ENCODE results near the gene SRRM5. TPM values are rescaled to one million over a fixed set of nuclear protein-coding genes. Genes with fewer than 3 reads are reported as not detected.

SRRM5 gene
- total and polyA plus RNA-seq, 2 of the 13 experiments (the other 11 are each of a cell fraction or from before 2014, with no cell fraction given) = 0.11 to 0.16 TPM

- TF ChIP-seq PHF8 (CRISPR knock-in tag; IDR thresholded peaks at IDR 0.05) (no peak), HMG20B (CRISPR knock-in tag; conservative IDR thresholded peaks at IDR 0.05) (no peak), ZNF570 (CRISPR knock-in tag; IDR thresholded peaks at IDR 0.05; ENCODE audit: borderline replicate concordance) (no peak), ZNF577 (CRISPR knock-in tag; IDR thresholded peaks at IDR 0.05; ENCODE audit: borderline replicate concordance, low read depth) (no peak), RBM22 (optimal IDR thresholded peaks at IDR 0.05; ENCODE audit: low read length) (no peak), RERE (CRISPR knock-in tag; IDR thresholded peaks at IDR 0.05; ENCODE audit: low read depth) (no peak), ZNF530 (CRISPR knock-in tag; IDR thresholded peaks at IDR 0.05; ENCODE audit: low read depth) (no peak), ZBTB8A (CRISPR knock-in tag; IDR thresholded peaks at IDR 0.05; ENCODE audit: borderline replicate concordance, low read depth) (no peak), ZKSCAN8 (CRISPR knock-in tag; IDR thresholded peaks at IDR 0.05; ENCODE audit: borderline replicate concordance) (no peak), ATF7-NPFF (CRISPR knock-in tag; IDR thresholded peaks at IDR 0.05; ENCODE audit: low read depth) (peak; percentile 64; the same call in 1 of the 2 replicates), HNRNPL (IDR thresholded peaks at IDR 0.05; ENCODE audit: low read depth, low read length) (no peak), NR1H2 (CRISPR knock-in tag; IDR thresholded peaks at IDR 0.05; ENCODE audit: borderline replicate concordance, low read depth) (0 out of 2 replicates have a peak, but pooled peaks have one; percentile 61), CBX5 (CRISPR knock-in tag; IDR thresholded peaks at IDR 0.05; ENCODE audit: borderline replicate concordance) (no peak), KIAA2018 (CRISPR knock-in tag; IDR thresholded peaks at IDR 0.05; ENCODE audit: borderline replicate concordance) (no peak), YY1 (IDR thresholded peaks at IDR 0.05; ENCODE audit: insufficient read depth, insufficient replicate concordance, low read depth, low read length) (peak; percentile 13)
Measured at GRCh38 chr19:43594710-43595604, 16.9 kb upstream of the SRRM5 start (continued).

All from HepG2 (cell line).